HepG2 (cell line): Measurements from ENCODE around the gene CHN2. TPM values are rescaled to one million over a fixed set of nuclear protein-coding genes. Genes with fewer than 3 reads are reported as not detected.

Experiments
- ATF7-NPFF ChIP-seq: sonication (generic); formaldehyde crosslinking; IDR thresholded peaks from 2 replicates; pipeline ENCODE4 v1.8.1; 2023; ENCODE audit warnings: mild to moderate bottlenecking, low read depth, missing genetic modification reagents, moderate library complexity
- HMG20A ChIP-seq: IDR thresholded peaks from 2 replicates; pipeline ENCODE4 v1.6.1; 2016; ENCODE audit warnings: borderline replicate concordance
- HNRNPL ChIP-seq: fragments of 200-400 bp; formaldehyde crosslinking; IDR thresholded peaks from 2 replicates; pipeline ENCODE4 v1.6.1; 2017; ENCODE audit warnings: mild to moderate bottlenecking, low read depth, low read length
- MED13 ChIP-seq: sonication (generic); formaldehyde crosslinking; IDR thresholded peaks from 2 replicates; pipeline ENCODE4 v1.5.0; 2020; ENCODE audit warnings: missing genetic modification reagents
- NCOA5 ChIP-seq: sonication (generic); formaldehyde crosslinking; IDR thresholded peaks from 2 replicates; pipeline ENCODE4 v1.4.0; 2020; ENCODE audit warnings: missing genetic modification reagents
- SCMH1 ChIP-seq: sonication (generic); formaldehyde crosslinking; IDR thresholded peaks from 2 replicates; pipeline ENCODE4 v1.9.0; 2021; ENCODE audit warnings: missing genetic modification reagents, mild to moderate bottlenecking, borderline replicate concordance
- TARDBP ChIP-seq: sonication (generic); formaldehyde crosslinking; IDR thresholded peaks from 2 replicates; pipeline ENCODE4 v1.8.0; 2022; ENCODE audit warnings: mild to moderate bottlenecking, missing genetic modification reagents
- ZBTB34 ChIP-seq: sonication (generic); formaldehyde crosslinking; IDR thresholded peaks from 2 replicates; pipeline ENCODE4 v1.8.0; 2022; ENCODE audit warnings: mild to moderate bottlenecking, missing genetic modification reagents
- ZBTB40 ChIP-seq, 2 experiments: fragments of 450-650 bp in 1 of 2; sonication (generic) in 1 of 2; formaldehyde crosslinking in 1 of 2; IDR thresholded peaks; 2 replicates each; pipeline versions ENCODE4 v1.6.1 to v1.8.0; 2016 to 2022; ENCODE audit warnings: antibody characterized with exemption in 1 of 2, mild to moderate bottlenecking in 1 of 2, missing genetic modification reagents in 1 of 2
- ZFP90 ChIP-seq: sonication (generic); formaldehyde crosslinking; IDR thresholded peaks from 2 replicates; pipeline ENCODE4 v1.8.0; 2022; ENCODE audit warnings: missing genetic modification reagents, mild to moderate bottlenecking, inconsistent platforms, borderline replicate concordance
- ZNF530 ChIP-seq: sonication (generic); formaldehyde crosslinking; IDR thresholded peaks from 2 replicates; pipeline ENCODE4 v1.5.0; 2020; ENCODE audit warnings: low read depth, mild to moderate bottlenecking, missing genetic modification reagents
- ZNF552 ChIP-seq: sonication (generic); formaldehyde crosslinking; IDR thresholded peaks from 2 replicates; pipeline ENCODE4 v1.9.0; 2022; ENCODE audit warnings: missing genetic modification reagents, mild to moderate bottlenecking, borderline replicate concordance
- ZNF737 ChIP-seq: sonication (generic); formaldehyde crosslinking; IDR thresholded peaks from 2 replicates; pipeline ENCODE4 v1.5.0; 2020; ENCODE audit warnings: missing genetic modification reagents, mild to moderate bottlenecking, borderline replicate concordance
- ZNF83 ChIP-seq: sonication (generic); formaldehyde crosslinking; IDR thresholded peaks from 2 replicates; pipeline ENCODE4 v1.4.0; 2020; ENCODE audit warnings: missing genetic modification reagents, mild to moderate bottlenecking, borderline replicate concordance
- polyA plus RNA-seq, 8 experiments: library from polyadenylated mRNA; depleted of rRNA in 3 of 8; stranded (reverse) in 7 of 8; unstranded in 1 of 8; fragments of >200 nt; fragmentation: Illumina TruSeq in 4 of 8; extraction: Trizol in 4 of 8; gene quantifications; 2 replicates each; pipeline versions ENCODE4 v1.2.1 to v1.2.3, GENCODE V29; 2011 to 2016; ENCODE audit warnings: low read depth in 4 of 8, missing spikeins in 1 of 8, mixed read lengths in 1 of 8; ENCODE audit not compliant: insufficient read depth in 1 of 8
- total RNA-seq, 5 experiments: library from RNA; depleted of rRNA; stranded (reverse); fragments of >200 nt; fragmentation: Illumina TruSeq; extraction: Trizol; gene quantifications; 2 replicates each; pipeline ENCODE4 v1.2.3, GENCODE V29; 2016; ENCODE audit warnings: low read depth in 1 of 5
- TF ChIP-seq, protein P1 (sequence below), 2 experiments: sonication (generic) in 1 of 2; formaldehyde crosslinking in 1 of 2; IDR thresholded peaks; 2 replicates each; pipeline versions ENCODE4 v1.5.1 to v1.6.1; 2011 to 2020; ENCODE audit warnings: borderline replicate concordance in 1 of 2, low read depth in 1 of 2, low read length in 1 of 2, mild to moderate bottlenecking in 1 of 2, missing genetic modification reagents in 1 of 2, moderate library complexity in 1 of 2

CHN2 gene
- total and polyA plus RNA-seq, 2 of the 13 experiments (the other 11 are each of a cell fraction or from before 2014, with no cell fraction given), result 23.5 to 30.5 TPM

GRCh38 chr7:29204491-29205272 is 10.1 kb downstream of the CHN2 start (continued):
- TF ChIP-seq, protein P1, sequence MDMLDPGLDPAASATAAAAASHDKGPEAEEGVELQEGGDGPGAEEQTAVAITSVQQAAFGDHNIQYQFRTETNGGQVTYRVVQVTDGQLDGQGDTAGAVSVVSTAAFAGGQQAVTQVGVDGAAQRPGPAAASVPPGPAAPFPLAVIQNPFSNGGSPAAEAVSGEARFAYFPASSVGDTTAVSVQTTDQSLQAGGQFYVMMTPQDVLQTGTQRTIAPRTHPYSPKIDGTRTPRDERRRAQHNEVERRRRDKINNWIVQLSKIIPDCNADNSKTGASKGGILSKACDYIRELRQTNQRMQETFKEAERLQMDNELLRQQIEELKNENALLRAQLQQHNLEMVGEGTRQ (IDR thresholded peaks at IDR 0.05; ENCODE audit: low read depth, low read length), result no peak
- TF ChIP-seq, protein P1 (CRISPR knock-in tag; IDR thresholded peaks at IDR 0.05; ENCODE audit: borderline replicate concordance), result no peak
- peak; percentile 61; the same call in 1 of the 2 replicates for TF ChIP-seq ZBTB34 (CRISPR knock-in tag)
- no peak for TF ChIP-seq NCOA5 (CRISPR knock-in tag)
- no peak for TF ChIP-seq ZNF552 (CRISPR knock-in tag)
- 0 out of 2 replicates have a peak, but pooled peaks have one; percentile 17 for TF ChIP-seq TARDBP (CRISPR knock-in tag)
- no peak; the same call in 1 of the 2 replicates for TF ChIP-seq MED13
- no peak for TF ChIP-seq HNRNPL
- TF ChIP-seq ZFP90 (CRISPR knock-in tag), result no peak
- no peak for TF ChIP-seq SCMH1 (CRISPR knock-in tag)
- TF ChIP-seq HMG20A (CRISPR knock-in tag), result peak; percentile 54; the same call in 1 of the 2 replicates
- no peak for TF ChIP-seq ZNF83 (CRISPR knock-in tag)
- no peak for TF ChIP-seq ZNF737
- no peak for TF ChIP-seq ZBTB40 (IDR thresholded peaks at IDR 0.05)
- no peak for TF ChIP-seq ZBTB40 (CRISPR knock-in tag; IDR thresholded peaks at IDR 0.05)
- no peak for TF ChIP-seq ZNF530 (CRISPR knock-in tag)
- no peak for TF ChIP-seq ATF7-NPFF (CRISPR knock-in tag)
